GM12878 (cell line): ENCODE data around the gene ADPRHL1.

Source experiments
- CBFB ChIP-seq: IDR thresholded peaks from 2 replicates; pipeline ENCODE4 v1.6.1; 2016; ENCODE audit warnings: antibody characterized with exemption, low read depth
- CHD2 ChIP-seq: IDR thresholded peaks from 2 replicates; pipeline ENCODE4 v1.6.1; 2011; ENCODE audit warnings: low read depth, low read length, improper control_type of control experiment, borderline replicate concordance
- CTCF ChIP-seq, 3 experiments: IDR thresholded peaks in 2 of 3; conservative IDR thresholded peaks in 1 of 3; 2 replicates each; pipeline ENCODE4 v1.5.1; 2011; ENCODE audit warnings: low read depth in 3 of 3, low read length in 3 of 3, mild to moderate bottlenecking in 3 of 3, control low read depth in 2 of 3, moderate library complexity in 2 of 3, inconsistent platforms in 1 of 3, mixed read lengths in 1 of 3; ENCODE audit not compliant: control insufficient read depth in 2 of 3, insufficient read depth in 1 of 3; ENCODE audit errors: extremely low read depth in 1 of 3
- ELK1 ChIP-seq: IDR thresholded peaks from 2 replicates; pipeline ENCODE4 v1.6.1; 2012; ENCODE audit warnings: low read depth, low read length, improper control_type of control experiment
- GABPA ChIP-seq: IDR thresholded peaks from 2 replicates; pipeline ENCODE4 v1.6.1; 2014; ENCODE audit warnings: antibody characterized with exemption, low read depth, mild to moderate bottlenecking, inconsistent platforms
- POLR2A ChIP-seq: IDR thresholded peaks from 2 replicates; pipeline ENCODE4 v1.6.1; 2011; ENCODE audit warnings: low read depth, mild to moderate bottlenecking, low read length
- SPI1 ChIP-seq: IDR thresholded peaks from 2 replicates; pipeline ENCODE4 v1.6.1; 2011; ENCODE audit warnings: low read depth, mild to moderate bottlenecking, low read length, moderate library complexity, borderline replicate concordance; ENCODE audit not compliant: insufficient read depth
- YY1 ChIP-seq: IDR thresholded peaks from 2 replicates; pipeline ENCODE4 v1.6.1; 2011; ENCODE audit warnings: low read depth, mild to moderate bottlenecking, low read length
- ZBTB33 ChIP-seq: fragments of 450-650 bp; IDR thresholded peaks from 2 replicates; pipeline ENCODE4 v1.6.1; 2017; ENCODE audit warnings: mild to moderate bottlenecking

GRCh38 chr13:113355621-113356020, 97.7 kb downstream of the ADPRHL1 start:
- TF ChIP-seq ELK1 (no peak), POLR2A (no peak), CTCF (IDR thresholded peaks at IDR 0.05 in 2 of 3, conservative IDR thresholded peaks at IDR 0.05 in 1 of 3; ENCODE audit: control insufficient read depth in 2 of 3, extremely low read depth in 1 of 3, insufficient read depth in 1 of 3, low read depth in 3 of 3, low read length in 3 of 3) (no peak), ZBTB33 (no peak), CHD2 (no peak), GABPA (no peak), SPI1 (no peak), CBFB (no peak), YY1 (no peak)
